BJ (cell line): ENCODE measurements around the gene PRDX2. TPM values are rescaled to one million over a fixed set of nuclear protein-coding genes. Genes with fewer than 3 reads are reported as not detected.

Source experiments
- CTCF ChIA-PET: fragments of 350-600 bp; formaldehyde crosslinking; extraction: SDS; loops from one replicate; lab custom pipeline; 2021; ENCODE audit warnings: antibody characterized with exemption, inconsistent platforms; lab: Yijun Ruan, JAX
- POLR2A ChIA-PET: fragments of 300-600 bp; sonication (Branson Sonifier 250); formaldehyde crosslinking; extraction: SDS; loops from one replicate; lab custom pipeline; 2021; ENCODE audit warnings: antibody characterized with exemption; lab: Charles Lee
- DNase-seq: peaks from one replicate; pipeline ENCODE4 v3.0.0-alpha.2; 2011; ENCODE audit warnings: low read depth
- H3K27me3 ChIP-seq: 2 replicates; pipeline ENCODE4 v1.6.0; 2011; ENCODE audit warnings: low read length; ENCODE audit not compliant: control insufficient read depth, insufficient read depth
- H3K36me3 ChIP-seq: 2 replicates; pipeline ENCODE4 v1.5.1; 2011; ENCODE audit warnings: low read length; ENCODE audit not compliant: control insufficient read depth, insufficient read depth
- H3K4me3 ChIP-seq: 2 replicates; pipeline ENCODE4 v1.5.1; 2011; ENCODE audit warnings: low read depth, mild to moderate bottlenecking, control low read depth, low read length
- CTCF ChIP-seq: IDR thresholded peaks from 2 replicates; pipeline ENCODE4 v1.5.1; 2011; ENCODE audit warnings: low read depth, mild to moderate bottlenecking, control low read depth, inconsistent platforms, low read length, moderate library complexity; ENCODE audit not compliant: insufficient read depth
- polyA plus RNA-seq: library from polyadenylated mRNA; depleted of rRNA; stranded (reverse); fragments of >200 nt; gene quantifications from 2 replicates; pipeline ENCODE4 v1.2.3, GENCODE V29; 2011

Gene PRDX2
- polyA plus RNA-seq, 1 experiment, result 267 TPM

DNA sequence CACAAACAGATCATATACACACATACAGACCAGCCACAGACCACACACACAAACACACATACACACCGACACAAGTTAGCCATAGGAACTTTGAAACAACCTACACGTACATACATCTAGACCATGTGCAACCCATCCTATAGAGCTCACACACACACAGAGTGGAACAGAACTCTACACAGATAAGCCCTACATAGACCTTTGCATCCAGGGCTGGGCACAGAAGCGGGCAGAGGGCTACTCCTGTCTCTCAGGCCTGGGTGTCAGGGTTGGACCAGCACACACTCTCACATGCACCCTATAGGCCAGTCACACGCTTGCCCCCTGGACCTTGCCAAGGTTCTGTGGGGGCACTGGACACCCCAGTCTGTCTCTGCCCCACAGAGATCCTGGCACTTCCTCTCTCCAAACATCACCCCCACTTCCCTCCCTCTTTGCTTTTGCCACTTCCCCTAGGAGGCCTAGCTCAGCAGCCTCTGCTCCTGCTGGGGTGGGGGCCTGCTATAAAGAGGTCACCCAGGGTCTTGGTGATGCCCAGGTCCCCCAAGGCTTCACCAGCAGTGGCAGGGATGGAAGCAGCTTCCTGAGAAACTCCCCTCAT, 16.1 kb downstream of the PRDX2 start:
- CTCF ChIA-PET, result interaction anchor here (0.6 to 1.2 kb wide), 2 partner anchors 10 to 52 kb away, joined by 4 to 5 read pairs; no protein-coding TSS in a partner anchor
- no peak for DNase-seq
- POLR2A ChIA-PET, result no interaction called here
- Histone ChIP-seq H3K4me3 (no peak overlapping the region), H3K27me3 (no peaks in the 10 kb centered on the region), H3K36me3 (no peaks in the 10 kb centered on the region)
- no peak for TF ChIP-seq CTCF

- Histone ChIP-seq H3K36me3 (no peaks in the 10 kb centered on the region), H3K4me3 (no peak overlapping the region), H3K27me3 (no peaks in the 10 kb centered on the region)
- CTCF ChIA-PET, result no interaction called here
- no peak for TF ChIP-seq CTCF
- POLR2A ChIA-PET, result no interaction called here
- DNase-seq, result no peak
Measured at GRCh38 chr19:12784871-12785430, 16.6 kb downstream of the PRDX2 start.

GRCh38 chr19:12784394-12784870, 17.2 kb downstream of the PRDX2 start:
- H3K27me3 ChIP-seq, result no peaks in the 10 kb centered on the region
- POLR2A ChIA-PET, result no interaction called here
- CTCF ChIA-PET, result interaction anchor here (0.7 kb wide), 1 partner anchor 23 kb away, joined by 3 read pairs; no protein-coding TSS in a partner anchor
- no peaks in the 10 kb centered on the region for H3K36me3 ChIP-seq
- no peak for DNase-seq
- TF ChIP-seq CTCF, result no peak
- H3K4me3 ChIP-seq, result no peak overlapping the region

GRCh38 chr19:12783849-12784393, 17.7 kb downstream of the PRDX2 start:
- POLR2A ChIA-PET, result no interaction called here
- TF ChIP-seq CTCF, result no peak
- Histone ChIP-seq H3K4me3 (no peak overlapping the region), H3K27me3 (no peaks in the 10 kb centered on the region), H3K36me3 (no peaks in the 10 kb centered on the region)
- CTCF ChIA-PET, result interaction anchor here (0.7 kb wide), 1 partner anchor 23 kb away, joined by 3 read pairs; no protein-coding TSS in a partner anchor
- DNase-seq, result no peak

- CTCF ChIA-PET, result interaction anchor here (0.7 to 1.8 kb wide), 7 partner anchors 9 to 161 kb away, joined by 4 to 12 read pairs (median 4); no protein-coding TSS in a partner anchor
- DNase-seq, result no peak
- Histone ChIP-seq H3K4me3 (peak overlapping the region; percentile 48), H3K36me3 (no peaks in the 10 kb centered on the region), H3K27me3 (no peaks in the 10 kb centered on the region)
- TF ChIP-seq CTCF, result no peak
- POLR2A ChIA-PET, result interaction anchor here (1.2 kb wide), 2 partner anchors 8 to 10 kb away, joined by 6 to 8 read pairs; partner anchors contain the start of gene JUNB
Measured at GRCh38 chr19:12783291-12783848, 18.2 kb downstream of the PRDX2 start.
